Measurements from ENCODE around the gene PHLDB2.

Gene PHLDB2

DNA sequence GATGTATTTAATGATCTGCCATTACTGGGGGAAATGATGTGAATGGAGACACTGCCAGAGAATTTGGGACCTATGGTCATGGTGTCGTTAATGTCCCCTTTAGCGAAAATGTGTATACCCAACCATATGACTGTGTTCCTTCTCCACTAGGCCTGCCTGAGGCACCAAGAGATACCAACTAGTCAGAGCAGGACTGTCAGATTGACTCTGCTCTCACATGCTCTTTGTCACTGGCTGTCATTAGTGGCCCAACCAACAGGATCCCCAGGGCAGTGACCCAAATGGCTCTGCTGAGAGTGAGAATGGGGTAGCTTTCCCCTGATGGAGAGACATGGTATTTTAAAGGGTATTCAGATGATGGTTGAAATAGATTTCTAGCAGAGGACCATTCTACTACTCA is 142.5 kb downstream of the PHLDB2 start:
- DNase-seq: no peak

DNA sequence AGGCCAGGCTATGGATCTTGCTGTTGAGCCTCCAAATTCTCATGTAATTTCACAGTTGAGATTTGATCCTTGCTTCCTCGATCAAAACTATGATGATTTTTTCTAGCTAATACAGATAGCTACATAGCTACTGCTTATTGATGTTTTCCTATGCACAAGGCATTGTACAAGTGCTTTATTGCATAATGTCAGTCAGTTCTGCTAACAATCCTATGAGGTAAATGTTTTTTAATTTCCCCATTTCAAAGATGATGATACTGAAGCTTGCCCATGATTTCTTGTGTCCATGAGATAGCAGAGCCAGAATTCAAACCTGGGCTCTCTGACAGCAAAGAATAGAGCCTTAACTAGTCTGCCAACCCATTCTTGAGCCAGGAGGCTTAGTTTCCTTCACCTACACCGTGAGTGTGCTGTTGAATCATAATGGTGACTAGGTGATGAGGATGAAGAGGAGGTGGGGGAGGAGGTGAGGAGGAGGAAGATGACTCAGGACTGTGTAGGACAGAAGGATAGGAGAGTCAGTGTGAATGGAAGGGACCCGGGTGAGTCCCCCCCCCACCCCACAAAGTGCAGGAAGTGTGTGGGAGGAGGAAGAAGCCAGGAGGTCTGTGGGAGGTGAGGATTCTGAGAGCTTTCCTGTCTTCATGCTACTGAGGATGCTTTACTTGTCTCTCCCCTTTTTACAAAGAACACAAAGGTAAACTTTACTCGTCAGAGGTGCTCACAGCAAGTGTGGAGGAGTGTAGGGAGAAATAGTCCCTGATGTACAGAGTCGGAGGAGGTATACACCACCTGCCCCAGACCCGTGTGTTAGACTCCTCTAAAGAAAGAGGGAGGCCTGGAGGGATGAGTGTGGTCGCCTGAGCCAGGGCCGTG is 143.3 kb downstream of the PHLDB2 start:
- peak; percentile 56 for DNase-seq

DNA sequence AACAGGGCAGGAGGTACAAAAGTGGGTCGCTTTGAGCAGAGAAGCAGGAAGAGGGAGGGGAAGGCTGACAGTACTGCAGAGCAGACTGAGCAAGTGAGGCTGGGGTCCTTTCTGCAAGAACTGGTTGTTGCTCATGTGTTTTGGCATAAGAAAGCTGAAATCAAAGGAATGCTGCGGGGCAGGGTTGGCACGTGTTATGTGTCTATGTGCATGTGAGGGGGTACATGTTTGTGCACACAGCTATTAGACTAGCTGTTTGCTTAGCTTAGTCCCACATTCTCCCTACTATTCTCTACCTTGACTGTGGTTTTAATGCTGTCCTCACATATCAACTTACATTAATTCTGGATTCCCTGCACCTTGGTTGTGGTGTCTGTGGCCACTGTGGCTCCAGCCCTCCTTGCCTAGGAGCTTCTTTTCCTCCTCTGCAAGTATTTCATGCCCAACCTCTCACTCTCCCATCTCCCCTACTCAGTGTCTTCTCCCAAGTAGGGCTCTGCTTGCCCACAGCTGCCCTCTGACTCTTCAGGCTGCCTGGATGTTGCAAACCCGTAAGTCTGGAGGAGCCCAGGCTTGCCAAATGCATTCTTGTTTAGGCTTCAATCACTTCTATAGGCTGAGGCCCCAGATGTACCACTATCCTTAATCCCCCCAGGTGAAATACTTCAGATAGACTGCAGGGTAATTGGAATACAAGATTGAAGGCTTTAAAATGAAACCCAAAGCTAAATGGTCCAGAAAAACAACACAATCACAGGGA is 144.4 kb downstream of the PHLDB2 start:
- no peak for DNase-seq

DNA sequence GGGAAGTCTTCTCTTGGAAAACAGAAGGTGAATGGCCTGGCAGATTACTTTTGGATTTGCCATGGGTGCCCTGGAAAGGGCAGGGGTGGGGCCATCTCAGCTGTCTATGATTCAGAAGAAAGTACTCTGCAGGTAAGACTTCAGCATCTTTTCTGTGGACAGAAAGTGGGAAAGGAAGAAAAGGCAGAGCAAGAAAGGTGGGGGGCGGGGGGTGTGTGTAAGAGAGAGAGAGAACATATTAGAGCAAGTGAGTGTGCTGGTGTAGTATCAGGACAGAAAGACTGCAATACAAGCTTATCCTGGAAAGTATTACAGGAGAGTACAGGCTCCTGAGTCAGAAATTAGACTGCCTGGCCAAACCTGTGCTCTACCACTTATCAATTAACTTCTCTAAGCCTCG is 145.1 kb downstream of the PHLDB2 start:
- no peak for DNase-seq

DNA sequence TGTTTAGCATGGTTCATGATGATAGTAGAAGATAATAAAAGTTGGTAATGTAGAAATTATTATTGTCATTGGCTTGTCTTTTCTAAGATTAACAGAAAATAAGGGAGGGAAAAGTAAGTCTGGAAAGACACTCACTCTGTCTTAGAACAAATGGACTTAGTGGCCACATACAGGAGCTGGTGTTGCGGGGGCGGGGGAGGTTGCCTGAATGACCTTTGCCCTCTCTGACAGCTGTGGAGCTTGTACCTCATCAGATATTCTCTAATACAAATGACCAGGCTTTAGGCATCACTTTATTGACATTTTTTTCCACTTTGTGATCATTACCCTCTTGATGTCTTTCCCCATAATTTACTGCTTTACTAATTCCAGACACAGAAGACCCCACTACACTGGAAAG is 145.6 kb downstream of the PHLDB2 start:
- no peak for DNase-seq

DNA sequence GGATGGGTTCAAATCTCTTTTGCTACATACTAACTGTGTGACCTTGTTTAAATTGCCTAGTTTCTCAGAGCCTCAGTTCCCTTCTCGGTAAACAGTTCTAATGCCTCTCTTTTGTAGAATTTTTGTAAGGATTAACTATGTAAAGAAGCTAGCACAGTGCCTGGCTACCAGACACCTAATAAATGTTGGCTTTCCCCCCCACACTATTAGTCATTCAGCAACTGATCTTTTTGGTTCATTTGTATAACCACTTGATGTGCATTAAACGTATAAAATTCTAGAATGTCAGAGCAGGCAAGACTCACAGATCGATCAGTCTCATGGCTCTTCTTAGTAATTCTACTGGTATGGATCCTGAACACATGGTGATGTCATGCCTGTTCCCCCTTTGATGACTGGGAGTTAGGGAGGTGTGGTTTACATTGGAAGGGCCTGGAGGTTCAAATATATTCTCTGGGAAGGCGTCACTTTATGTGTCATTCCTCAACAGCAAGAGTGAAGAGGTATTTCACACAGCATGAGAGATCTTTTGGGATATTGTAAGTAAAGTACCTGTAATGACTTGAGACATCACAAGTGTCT is 146.1 kb downstream of the PHLDB2 start:
- DNase-seq: no peak

DNA sequence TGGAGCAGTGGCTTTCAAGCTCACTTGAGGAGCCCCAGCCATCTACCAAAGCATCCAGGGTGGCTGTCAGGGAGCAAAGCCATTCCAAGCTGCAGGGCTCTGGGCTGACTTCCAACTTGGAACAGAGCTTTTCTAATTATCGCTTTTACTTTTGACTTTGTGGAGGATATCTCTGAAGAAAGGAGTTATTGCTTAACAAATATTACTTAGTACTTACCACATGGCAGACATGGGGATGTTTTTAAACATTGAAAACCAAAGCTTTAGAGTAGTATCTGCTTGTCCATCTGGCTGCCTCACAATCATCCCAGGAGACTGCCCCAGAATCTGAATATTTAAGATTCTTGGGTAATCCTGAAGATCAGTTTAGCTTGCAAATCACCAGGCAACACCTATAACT is 148.6 kb downstream of the PHLDB2 start:
- no peak for DNase-seq

DNA sequence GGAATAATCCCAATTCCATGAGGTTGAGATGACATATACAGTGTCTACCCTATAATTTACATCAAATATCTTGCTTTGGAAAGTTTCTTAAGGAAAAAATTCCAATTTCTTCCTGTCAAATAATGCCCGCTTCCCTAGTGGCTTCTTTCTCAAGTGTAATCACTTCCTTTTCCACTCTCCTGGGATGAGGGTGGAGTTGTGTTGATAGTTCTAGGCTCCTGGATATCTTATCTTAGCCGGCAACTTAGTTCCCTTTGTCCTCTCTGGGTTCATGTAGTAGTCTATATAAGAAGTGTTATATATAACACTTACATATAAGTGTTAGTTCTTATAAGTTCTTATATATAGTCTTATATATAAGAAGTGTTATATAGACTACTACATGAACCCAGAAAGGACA is 150.6 kb downstream of the PHLDB2 start:
- no peak for DNase-seq

DNA sequence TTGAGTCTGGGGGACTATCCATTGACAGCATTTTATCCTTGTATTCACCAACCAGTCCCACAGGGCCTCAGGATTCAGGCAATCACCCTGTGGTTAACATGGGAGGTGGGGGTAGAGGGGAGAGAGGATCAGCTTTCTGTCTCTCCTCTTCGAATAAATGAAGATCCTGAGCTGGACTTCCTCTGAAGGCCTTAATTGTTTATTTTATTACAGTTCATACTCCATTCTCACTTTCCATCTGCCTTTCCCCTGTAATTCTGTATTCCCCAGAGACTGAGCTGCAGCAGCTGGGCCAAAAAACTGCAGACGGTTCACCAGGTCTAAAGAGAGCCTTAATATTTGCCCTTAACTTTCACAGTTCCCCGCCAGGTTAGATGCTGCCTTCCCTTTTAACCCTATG is 151.6 kb downstream of the PHLDB2 start:
- no peak for DNase-seq

DNA sequence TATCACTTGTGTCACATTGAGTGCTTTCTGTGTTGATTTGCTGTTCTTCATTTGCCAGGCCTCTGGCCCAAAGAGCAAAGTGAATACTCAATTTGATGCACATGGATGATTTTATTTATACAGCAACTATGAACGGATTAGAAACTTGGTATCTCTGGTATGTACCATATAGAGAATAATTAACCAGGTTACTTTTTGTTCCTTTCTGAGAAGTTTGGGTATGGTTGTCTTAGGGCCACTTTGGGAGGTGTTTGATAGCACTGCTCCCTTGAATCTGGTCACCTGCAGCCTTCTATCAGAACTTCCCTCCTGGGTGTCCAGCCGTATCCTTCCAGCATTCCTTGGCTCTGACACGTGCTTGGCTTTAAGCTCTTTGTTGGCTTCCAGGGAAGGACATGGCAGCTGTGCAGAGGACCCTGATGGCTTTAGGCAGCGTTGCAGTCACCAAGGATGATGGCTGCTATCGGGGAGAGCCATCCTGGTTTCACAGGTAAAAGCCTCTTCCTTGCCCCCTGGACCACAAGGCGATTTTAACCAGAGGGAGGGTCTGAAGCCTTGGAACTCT is 152.4 kb downstream of the PHLDB2 start:
- DNase-seq: no peak

DNA sequence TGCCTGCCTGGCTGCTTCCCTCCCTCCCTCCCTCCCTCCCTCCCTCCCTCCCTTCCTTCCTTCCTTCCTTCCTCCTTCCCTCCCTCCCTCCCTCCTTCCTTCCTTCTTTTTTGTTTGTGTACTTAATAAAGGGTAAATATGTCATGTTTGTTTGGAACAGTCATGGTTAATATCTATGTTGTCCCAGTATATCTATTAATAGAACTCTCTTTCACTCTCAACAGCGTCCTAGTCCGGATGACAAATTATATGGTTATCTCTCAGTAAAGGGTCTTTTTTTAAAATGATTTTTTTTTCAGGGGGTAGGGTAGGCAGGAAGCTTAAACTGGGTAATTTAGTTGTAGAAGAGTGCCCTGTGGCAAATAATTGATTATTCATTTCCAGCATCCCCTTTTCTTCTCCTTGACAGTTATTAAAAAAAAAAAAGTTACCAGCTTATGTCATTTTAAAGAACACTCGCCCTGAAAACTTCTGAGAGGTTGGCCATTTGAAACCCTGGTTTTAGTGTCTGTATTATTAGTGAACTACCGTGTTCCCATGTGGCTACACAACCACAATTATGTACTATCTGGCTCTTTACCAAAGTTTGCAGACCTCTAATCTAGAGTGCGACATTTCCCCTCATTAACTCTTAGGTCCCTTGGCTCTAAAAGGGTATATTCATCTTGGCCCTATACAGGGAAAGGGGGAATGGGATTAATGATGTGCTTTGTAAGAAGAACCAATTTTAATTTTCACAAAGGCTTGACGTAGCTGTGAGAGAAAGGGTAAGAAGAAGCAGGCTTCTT is 153.3 kb downstream of the PHLDB2 start:
- DNase-seq: no peak

DNA sequence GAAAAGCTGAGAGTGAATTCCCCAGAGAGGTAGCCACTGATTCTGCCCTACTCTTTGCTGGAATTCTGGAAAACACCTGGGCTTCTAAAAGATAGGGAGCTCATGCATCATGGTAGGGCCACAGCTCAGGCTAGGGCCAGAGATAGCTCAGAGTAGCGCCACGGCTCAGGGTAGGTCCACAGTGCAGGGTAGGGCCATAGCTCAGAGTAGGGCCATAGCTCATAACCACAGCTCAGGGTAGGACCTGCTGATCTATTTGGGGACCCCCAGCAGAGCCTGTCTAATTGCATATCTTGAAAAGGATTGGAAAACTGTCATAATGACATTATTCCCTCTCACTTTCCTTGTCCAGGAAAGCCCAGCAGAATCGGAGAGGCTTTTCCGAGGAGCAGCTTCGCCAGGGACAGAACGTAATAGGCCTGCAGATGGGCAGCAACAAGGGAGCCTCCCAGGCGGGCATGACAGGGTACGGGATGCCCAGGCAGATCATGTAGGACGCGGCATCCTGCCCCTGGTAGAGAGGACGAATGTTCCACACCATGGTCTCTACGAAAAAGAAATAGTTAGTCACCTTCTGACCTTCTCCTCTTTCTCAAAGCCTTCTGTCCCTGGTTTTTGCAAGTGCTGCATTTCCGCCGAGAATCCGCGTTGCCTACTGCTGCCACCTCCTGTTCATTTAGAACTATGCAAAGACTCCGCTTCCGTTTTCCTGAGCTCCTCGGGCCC is 154.2 kb downstream of the PHLDB2 start:
- DNase-seq: peak; percentile 67

DNA sequence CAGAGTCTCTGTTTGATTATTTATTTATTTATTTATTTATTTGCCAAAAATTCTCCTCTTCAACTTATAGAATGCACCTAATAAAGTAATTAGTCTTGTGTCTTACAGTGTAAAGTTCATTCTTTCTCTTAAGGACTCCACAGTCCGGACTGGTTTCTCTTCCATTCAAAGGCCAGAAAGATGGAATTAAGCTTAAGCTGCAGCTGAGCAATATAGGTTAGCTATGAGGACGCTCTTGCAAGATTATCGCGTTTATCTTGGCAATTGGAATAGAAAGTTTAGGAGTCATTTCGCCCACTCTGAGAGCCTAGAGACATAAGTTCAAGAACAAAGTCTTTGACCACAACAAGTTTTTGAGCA is 154.7 kb downstream of the PHLDB2 start:
- no peak for DNase-seq

DNA sequence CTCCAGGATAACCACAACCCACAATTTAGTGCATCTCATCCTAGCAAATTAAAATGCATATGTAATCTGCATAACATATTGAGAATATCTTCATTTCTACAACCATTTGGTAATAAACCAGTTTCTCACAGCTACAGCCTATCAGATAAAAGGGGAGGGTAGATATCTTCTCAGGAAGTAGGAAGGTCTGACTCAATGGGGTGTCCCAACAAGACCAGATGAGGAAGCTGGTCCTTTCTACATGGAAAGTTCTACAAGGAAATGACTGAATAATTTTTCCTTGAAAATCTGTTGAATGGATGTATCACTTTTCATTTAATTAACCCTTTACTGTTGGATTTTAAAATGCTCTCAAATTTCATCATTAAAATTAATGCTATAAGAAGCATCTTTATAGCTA is 158.0 kb downstream of the PHLDB2 start:
- no peak for DNase-seq

DNA sequence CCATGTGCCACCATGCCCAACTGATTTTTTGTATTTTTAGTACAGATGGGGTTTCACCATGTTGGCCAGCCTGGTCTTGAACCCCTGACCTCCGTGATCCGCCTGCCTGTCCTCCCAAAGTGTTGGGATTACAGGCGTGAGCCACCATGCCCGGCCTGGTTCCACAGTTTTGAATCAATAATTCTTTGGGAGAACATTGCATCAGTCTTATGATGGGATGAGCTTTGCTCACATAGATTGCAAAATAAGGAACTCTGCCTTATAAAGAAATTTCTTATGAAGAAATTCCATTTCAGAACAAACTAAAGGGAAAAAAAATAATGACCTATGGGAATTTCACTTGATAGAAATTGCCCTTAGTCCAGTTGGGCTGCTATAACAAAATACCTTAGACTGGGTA is 159.6 kb downstream of the PHLDB2 start:
- no peak for DNase-seq

DNA sequence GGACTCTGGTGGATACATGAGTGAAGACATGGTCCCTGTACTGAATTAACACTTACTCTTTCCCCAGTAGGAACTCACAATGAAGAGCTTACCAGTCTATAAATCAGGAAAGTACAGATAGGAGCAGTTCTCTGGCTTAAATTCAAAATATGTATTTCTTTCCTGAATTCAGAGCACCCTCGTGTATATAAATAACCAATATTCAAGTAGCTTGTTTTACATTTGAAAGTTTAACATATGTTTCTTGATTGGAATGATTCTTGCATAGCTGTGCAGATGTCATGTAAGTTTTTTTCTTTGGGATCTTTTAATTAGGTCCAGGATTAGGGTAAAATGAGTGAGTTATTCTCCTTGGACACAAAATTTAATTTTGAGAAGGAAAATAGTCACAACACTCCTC is 160.7 kb downstream of the PHLDB2 start:
- DNase-seq: no peak

DNA sequence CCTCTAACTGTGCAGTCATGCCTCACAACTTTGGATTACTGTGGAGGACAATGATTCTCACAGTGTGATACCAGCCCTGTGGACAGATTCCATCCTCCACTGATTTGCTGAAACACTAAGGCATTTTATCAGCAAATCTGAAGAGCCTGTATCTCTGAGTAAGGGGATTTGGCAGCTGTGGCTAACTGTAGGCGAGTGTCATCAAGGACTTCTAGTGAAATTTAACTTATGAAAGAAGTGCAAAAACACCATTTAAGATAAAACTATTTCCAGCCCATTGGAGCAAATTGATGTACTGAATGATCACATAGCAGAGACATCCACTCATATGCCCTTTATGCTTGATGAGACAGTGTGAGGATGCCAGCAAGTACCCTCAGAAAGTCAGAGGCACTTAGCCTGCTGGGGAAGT is 161.6 kb downstream of the PHLDB2 start:
- DNase-seq: no peak
